GM19372 (cell line): ENCODE results near the gene GOLPH3L.
"Not testable (repeated sequence)": the region's sequence is repeated elsewhere in the genome, so short reads cannot be mapped to it uniquely, and the experiment has no call there.

Experiments
- ATAC-seq: cut with Tn5 transposase; IDR thresholded peaks from one replicate; pipeline ENCODE4 v1.9.1; 2021; ENCODE audit warnings: mild to moderate bottlenecking, low read depth, moderate library complexity; ENCODE audit not compliant: unreplicated experiment

GOLPH3L gene

DNA sequence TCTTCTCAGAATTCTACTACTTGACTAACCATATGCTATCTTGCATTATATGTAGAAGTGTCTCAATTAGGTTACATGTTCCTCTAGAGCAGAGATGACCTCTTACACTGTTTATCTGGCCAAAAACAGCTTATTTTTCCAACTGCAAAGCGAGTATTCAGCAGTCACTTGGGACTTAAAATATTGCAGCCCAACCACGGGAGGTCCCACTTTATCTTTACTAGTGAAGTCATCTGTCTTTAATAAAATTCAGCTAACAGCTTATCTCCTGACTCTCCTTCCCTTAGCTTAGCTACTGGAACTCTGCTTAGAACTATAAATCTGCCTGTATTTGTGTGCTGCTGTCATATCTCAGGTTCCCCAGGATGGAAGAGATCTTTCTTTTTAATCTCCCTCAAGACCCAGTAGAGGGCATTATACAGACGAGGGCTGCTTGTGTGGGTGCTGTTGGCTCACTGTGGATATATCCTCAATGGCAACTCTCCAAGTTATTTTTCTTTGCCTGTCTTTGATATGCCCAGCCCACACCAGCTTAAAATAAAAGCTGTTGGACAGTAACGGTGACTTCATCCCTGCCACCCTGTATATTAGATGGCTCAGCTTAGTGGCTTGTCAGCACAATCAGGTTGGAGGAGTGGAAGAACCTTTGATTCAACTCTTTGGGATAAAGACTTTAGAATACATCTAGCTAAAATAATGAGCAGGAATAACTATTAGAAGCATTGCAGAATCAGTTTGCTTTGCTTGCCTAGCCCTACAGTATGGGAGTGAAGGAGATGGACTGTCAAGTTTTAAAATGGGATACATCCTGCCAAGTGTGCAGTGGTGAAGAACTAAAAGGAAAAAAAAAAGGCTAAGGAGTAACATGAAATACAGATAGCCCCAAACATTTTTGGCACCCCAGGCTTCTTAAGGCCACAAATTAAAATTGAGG is 77.1 kb downstream of the GOLPH3L start:
- no peak for ATAC-seq

DNA sequence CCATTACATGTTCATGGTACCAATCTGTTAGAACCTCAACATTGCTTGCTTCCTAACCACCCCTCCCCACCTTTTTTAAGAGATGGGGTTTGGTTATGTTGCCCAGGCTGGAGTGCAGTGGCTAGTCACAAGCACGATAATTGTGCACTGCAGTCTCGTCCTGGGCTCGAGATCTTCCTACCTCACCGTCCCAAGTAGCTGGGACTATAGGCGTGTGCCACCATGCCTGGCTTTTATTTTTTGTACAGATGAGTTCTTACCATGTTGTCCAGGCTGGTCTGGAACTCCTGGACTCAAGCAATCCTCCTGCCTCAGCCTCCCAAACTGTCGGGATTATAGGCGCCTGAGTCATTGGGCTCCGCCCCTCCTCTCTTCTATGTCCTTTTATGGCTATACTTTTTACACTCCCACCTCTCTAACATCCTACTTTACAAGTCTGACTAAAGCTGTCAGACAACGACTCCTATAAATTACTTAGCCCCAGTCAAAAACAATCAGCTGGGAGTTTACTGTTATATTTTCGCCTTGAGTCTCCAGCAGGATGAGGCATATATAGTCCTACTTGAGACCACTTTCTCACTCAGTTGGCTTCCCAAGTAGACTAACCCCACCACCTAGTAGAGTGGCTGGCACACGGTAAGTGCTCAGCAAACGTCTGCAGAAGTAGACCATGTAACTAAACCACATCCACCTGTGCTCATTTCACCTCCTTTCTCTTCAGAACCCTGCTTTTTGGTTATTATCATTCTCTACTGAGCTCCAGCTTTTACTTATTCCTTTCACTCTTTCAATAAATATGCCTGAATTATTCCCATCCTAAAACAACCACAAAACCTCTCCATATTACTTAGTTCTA is 81.4 kb downstream of the GOLPH3L start:
- ATAC-seq: no peak

DNA sequence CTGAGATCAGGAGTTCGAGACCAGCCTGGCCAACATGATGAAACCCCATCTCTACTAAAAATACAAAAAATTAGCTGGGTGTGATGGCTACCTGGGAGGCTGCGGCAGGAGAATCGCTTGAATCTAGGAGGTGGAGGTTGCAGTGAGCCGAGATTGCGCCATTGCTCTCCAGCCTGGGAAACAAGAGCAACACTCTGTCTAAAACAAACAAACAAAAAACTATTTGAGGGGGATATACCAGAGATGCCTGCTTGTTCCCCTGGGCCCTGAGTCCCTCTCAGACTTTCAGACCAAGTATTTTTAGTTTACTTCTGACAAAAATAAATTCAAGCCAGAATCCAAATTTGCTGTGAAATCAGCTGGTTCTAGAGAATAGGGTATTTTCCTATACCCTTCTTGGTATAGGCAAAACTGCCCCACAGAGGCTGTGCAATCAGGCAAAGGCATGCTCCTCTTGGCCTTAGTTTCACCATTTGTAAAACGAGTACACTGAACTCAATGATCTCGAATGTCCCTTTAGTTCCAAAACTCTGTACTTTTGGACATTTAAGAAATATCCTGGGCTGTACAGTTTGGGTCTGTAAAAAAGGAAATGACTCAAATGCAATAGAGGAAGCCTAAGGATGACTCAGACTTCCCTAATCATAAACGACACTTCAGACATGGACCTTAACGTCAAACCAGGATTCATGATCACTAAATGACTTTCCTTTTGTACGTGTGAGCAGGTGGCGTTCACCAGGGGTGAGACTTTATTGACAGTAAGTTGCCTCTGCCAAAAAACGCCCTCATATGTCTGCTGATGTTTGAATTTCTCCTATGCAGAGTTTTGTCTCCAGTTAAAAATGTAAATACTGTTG is 83.7 kb downstream of the GOLPH3L start:
- no peak for ATAC-seq

DNA sequence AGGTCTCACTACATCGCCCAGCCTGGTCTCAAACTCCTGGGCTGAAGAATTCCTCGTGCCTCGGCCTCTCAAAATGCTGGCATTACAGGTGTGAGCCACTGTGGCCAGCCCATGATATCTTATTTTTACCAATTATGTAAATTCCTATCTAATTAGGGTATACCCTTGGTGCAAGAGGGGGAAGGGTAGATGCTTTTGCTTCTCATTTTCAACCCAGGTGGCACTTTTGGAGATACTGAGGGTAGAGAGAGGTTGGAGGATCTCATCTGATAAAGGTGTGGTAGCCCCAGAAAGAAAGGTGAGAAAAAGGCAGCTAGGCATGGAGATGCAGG is 85.0 kb downstream of the GOLPH3L start:
- ATAC-seq: no peak

- ATAC-seq: no peak
These were observed 86.4 kb downstream of the GOLPH3L start for GRCh38 chr1:150610576-150610975.

- no peak for ATAC-seq
These were observed 87.2 kb downstream of the GOLPH3L start for GRCh38 chr1:150609732-150610131.

DNA sequence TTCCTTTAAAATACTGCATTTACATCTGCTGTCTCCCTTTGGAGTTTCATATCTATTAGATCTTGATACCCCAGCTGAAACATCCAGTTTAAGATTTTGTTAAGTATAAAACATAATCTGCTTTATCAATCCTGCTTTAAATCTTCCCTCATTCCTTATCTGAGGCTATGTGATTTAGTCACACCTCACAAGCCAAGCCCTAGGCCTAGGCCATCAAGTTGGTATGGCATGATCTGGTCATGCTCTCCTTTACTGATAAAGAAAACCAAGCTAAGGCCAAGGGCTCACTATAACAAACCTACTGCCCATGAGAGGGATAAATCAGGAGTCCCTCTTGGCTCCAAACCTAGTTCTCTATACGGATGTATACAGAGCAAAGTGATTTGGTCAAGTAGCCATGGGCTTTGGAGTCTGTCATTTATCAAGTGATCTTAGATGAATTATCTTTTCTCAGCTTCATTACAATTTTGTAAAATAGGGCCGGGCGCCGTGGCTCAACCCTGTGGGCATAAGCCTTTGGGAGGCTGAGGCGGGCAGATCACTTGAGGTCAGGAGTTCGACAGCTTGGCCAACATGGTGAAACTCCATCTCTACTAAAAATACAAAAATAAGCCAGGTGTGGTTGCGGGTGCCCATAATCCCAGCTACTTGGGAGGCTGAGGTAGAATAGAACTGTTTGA is 90.4 kb downstream of the GOLPH3L start:
- no peak for ATAC-seq

DNA sequence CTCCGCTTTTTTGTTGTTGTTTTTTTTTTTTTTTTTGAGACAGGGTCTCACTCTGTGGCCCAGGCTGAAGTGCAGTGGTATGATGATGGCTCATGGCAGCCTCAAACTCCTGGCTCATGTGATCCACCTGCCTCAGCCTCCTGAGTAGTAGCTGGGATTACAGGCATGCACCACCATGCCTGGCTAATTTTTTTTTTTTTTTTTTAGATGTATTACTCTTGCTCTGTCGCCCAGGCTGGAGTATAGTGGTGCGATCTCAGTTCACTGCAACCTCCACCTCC is 91.6 kb downstream of the GOLPH3L start:
- not testable (repeated sequence) for ATAC-seq

GRCh38 chr1:150604226-150604588 is 92.7 kb downstream of the GOLPH3L start:
- ATAC-seq: no peak

- no peak for ATAC-seq
These were observed 93.2 kb downstream of the GOLPH3L start for GRCh38 chr1:150603711-150604110.

DNA sequence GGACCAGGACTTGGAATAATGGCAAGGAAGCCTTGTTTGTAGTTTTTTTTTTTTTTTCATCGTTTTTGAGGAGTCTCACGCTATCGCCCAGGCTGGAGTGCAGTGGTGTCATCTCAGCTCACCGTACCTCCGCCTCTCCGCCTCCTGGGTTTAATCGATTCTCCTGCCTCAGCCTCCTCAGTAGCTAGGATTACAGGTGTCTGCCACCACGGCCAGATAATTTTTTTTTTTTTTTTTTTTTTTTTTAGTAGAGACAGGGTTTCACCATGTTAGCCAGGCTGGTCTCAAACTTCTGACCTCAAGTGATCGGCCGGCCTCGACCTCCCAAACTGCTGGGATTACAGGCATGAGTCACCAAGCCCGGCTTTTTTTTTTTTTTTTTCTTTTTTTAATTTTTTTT is 94.6 kb downstream of the GOLPH3L start:
- not testable (repeated sequence) for ATAC-seq

- no peak for ATAC-seq
These were observed 95.4 kb downstream of the GOLPH3L start for GRCh38 chr1:150601540-150601939.

GRCh38 chr1:150598346-150598745 is 98.6 kb downstream of the GOLPH3L start:
- not testable (repeated sequence) for ATAC-seq

DNA sequence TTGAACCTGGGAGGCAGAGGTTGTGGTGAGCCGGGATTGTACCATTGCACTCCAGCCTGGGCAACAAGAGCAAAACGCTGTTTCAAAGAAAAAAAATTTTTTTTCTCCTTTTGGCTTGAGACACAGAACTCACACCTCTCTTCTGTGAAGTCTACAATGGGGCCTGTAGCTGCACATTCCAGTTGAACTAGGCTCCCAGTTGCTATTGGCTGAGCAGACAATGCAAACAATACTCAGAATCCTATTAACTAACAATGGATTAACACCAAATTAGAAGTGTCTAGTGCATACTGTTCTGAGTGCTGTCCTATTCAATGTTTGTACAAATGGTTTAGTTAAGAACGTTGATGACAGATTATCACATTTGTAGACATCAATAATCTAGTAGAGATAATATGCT is 100.0 kb downstream of the GOLPH3L start:
- ATAC-seq: no peak
